Liver (tissue), 3 donors: ENCODE results near the gene LAMC1.

Experiments used
- ATF3 ChIP-seq: IDR thresholded peaks from 2 replicates; pipeline ENCODE4 v1.6.1; 2016; ENCODE audit warnings: antibody characterized with exemption
- CTCF ChIP-seq: fragments of 150-350 bp; IDR thresholded peaks from 2 replicates; pipeline ENCODE4 v1.5.1; 2017; ENCODE audit warnings: improper control_type of control experiment, low read depth, low read length; ENCODE audit not compliant: missing input control
- MAX ChIP-seq: IDR thresholded peaks from 2 replicates; pipeline ENCODE4 v1.6.1; 2016; ENCODE audit warnings: antibody characterized with exemption
- NR2F2 ChIP-seq: IDR thresholded peaks from 2 replicates; pipeline ENCODE4 v1.6.1; 2016; ENCODE audit warnings: antibody characterized with exemption
- RAD21 ChIP-seq, 2 donors: IDR thresholded peaks; 2 replicates each; pipeline ENCODE4 v1.6.1; 2016; ENCODE audit warnings: antibody characterized with exemption in 2 of 2, mild to moderate bottlenecking in 2 of 2
- REST ChIP-seq: IDR thresholded peaks from 2 replicates; pipeline ENCODE4 v1.6.1; 2016; ENCODE audit warnings: antibody characterized with exemption, mild to moderate bottlenecking
- SP1 ChIP-seq: IDR thresholded peaks from 2 replicates; pipeline ENCODE4 v1.6.1; 2018; ENCODE audit warnings: antibody characterized with exemption, mild to moderate bottlenecking
- TAF1 ChIP-seq: conservative IDR thresholded peaks from 2 replicates; pipeline ENCODE4 v1.6.1; 2016; ENCODE audit warnings: antibody characterized with exemption, mild to moderate bottlenecking
- YY1 ChIP-seq: IDR thresholded peaks from 2 replicates; pipeline ENCODE4 v1.6.1; 2016; ENCODE audit warnings: antibody characterized with exemption, mild to moderate bottlenecking
- ZBTB33 ChIP-seq: IDR thresholded peaks from 2 replicates; pipeline ENCODE4 v1.6.1; 2016; ENCODE audit warnings: antibody characterized with exemption
- donor health status: healthy.
- donor health status: healthy.

GRCh38 chr1:182978151-182978853, 44.9 kb upstream of the LAMC1 start:
- TF ChIP-seq CTCF (no peak), TAF1 (no peak), YY1 (no peak), MAX (no peak), RAD21 (IDR thresholded peaks at IDR 0.05) (no peak), ATF3 (no peak), ZBTB33 (no peak), NR2F2 (no peak), REST (no peak), SP1 (no peak)
